Glutamatergic neuron (in vitro differentiated cells): ENCODE data around the gene PAPOLB. TPM values are rescaled to one million over a fixed set of nuclear protein-coding genes. Genes with fewer than 3 reads are reported as not detected.

ENCODE experiments used
- DNase-seq: peaks from one replicate; pipeline ENCODE4 v3.0.0; 2022
- H3K27ac Mint-ChIP-seq: one replicate; pipeline ENCODE4 v1.8.0; 2020; ENCODE audit warnings: mild to moderate bottlenecking, mixed read lengths, inconsistent platforms; ENCODE audit not compliant: unreplicated experiment
- H3K27me3 Mint-ChIP-seq: one replicate; pipeline ENCODE4 v1.8.0; 2020; ENCODE audit warnings: mild to moderate bottlenecking, moderate library complexity, mixed read lengths, inconsistent platforms; ENCODE audit not compliant: unreplicated experiment
- H3K36me3 Mint-ChIP-seq: one replicate; pipeline ENCODE4 v1.8.0; 2020; ENCODE audit warnings: mild to moderate bottlenecking, mixed read lengths, inconsistent platforms; ENCODE audit not compliant: unreplicated experiment
- H3K4me1 Mint-ChIP-seq: one replicate; pipeline ENCODE4 v1.8.0; 2020; ENCODE audit warnings: mild to moderate bottlenecking, low read depth, mixed read lengths, inconsistent platforms; ENCODE audit not compliant: unreplicated experiment
- H3K4me3 Mint-ChIP-seq: one replicate; pipeline ENCODE4 v1.8.0; 2020; ENCODE audit warnings: mild to moderate bottlenecking, mixed read lengths, inconsistent platforms; ENCODE audit not compliant: unreplicated experiment
- H3K9me3 Mint-ChIP-seq: one replicate; pipeline ENCODE4 v1.8.0; 2020; ENCODE audit warnings: mild to moderate bottlenecking, moderate library complexity, mixed read lengths, inconsistent platforms; ENCODE audit not compliant: unreplicated experiment
- long read RNA-seq: library from polyadenylated mRNA; unstranded; transcript quantifications from one replicate; pipeline ENCODE4 v2.0.0, GENCODE V29; 2020; ENCODE audit not compliant: unreplicated experiment
- total RNA-seq: library from RNA; stranded (reverse); fragmentation: NEBNext Ultra II Directional; extraction: Animal tissue kit (Norgen Biotek cat#: 25700); gene quantifications from one replicate; pipeline ENCODE4 v1.2.1, GENCODE V29; 2021; ENCODE audit not compliant: unreplicated experiment
- TF ChIP-seq, protein P1 (sequence below): fragments of 200-600 bp; sonication (generic); IDR thresholded peaks from one replicate; pipeline ENCODE4 v1.5.0; 2021; ENCODE audit not compliant: partially characterized antibody, unreplicated experiment

The PAPOLB gene
- 1.2 TPM for total RNA-seq
- long read RNA-seq: 0 reads

DNA sequence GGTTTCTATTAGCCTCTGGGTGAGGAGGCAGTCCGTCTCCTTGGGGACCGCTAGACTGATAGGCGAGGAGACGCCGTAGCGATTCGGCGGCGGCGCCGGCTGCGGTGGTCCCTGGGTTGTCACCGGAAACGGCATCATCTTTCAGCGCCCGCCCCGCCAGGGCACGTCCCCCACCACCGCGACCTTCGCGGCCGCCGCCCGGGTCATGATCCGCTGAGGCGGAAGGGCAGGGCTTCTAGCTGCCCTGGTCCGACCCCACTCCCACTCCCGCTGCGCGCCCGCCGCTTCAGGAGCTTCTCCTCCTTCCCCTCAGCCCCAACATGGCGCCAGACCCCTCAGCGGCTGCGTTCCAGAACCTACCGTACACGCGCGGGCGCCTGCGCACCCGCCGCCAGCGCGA lies at the start of gene PAPOLB:
Gene PAPOLB (minus strand): TSS at position 358 of the 400 bp plus-strand sequence. CDS start 220 bp downstream, at position 138.
- Mint-ChIP-seq H3K36me3 (peaks cover 29% of the 10 kb centered on the region), H3K4me3 (peak within 1 kb of the TSS; percentile 63), H3K4me1 (peaks cover 15% of the 10 kb centered on the region), H3K27ac (no peak within 1 kb of the TSS), H3K9me3 (peaks cover 7% of the 10 kb centered on the region), H3K27me3 (peaks cover 2% of the 10 kb centered on the region)
- DNase-seq: no peak
- TF ChIP-seq, protein P1, sequence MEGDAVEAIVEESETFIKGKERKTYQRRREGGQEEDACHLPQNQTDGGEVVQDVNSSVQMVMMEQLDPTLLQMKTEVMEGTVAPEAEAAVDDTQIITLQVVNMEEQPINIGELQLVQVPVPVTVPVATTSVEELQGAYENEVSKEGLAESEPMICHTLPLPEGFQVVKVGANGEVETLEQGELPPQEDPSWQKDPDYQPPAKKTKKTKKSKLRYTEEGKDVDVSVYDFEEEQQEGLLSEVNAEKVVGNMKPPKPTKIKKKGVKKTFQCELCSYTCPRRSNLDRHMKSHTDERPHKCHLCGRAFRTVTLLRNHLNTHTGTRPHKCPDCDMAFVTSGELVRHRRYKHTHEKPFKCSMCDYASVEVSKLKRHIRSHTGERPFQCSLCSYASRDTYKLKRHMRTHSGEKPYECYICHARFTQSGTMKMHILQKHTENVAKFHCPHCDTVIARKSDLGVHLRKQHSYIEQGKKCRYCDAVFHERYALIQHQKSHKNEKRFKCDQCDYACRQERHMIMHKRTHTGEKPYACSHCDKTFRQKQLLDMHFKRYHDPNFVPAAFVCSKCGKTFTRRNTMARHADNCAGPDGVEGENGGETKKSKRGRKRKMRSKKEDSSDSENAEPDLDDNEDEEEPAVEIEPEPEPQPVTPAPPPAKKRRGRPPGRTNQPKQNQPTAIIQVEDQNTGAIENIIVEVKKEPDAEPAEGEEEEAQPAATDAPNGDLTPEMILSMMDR: no peak

DNA sequence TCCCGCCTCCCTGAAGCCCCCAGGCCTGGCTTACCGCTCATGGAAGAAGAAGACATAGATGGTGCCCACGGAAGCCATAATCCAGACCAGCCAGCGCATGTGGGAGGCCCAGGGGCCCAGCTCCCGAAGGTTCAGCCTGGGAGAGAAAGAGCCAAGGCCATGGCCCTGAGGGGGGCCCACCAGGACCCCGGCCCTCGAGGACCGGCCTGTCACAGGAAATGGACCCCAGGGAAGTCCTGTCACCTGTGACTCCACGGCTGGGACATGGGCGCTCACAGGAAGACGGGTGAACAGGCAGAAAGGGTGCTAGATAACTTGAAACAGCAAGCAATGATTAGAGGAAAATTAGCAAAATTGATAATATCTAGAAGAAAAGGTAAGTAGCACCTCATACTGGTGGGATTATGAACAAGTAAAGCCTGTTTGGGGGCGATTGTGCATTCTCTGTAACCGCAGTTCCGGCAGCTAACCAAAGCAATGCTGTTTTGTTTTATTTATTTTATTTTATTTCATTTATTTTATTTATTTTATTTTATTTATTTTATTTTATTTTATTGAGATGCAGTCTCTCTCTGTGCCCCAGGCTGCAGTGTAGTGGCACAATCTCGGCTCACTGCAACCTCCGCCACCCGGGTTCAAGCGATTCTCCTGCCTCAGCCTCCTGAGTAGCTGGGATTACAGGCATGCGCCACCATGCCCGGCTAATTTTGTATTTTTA lies 49.4 kb upstream of the PAPOLB start:
- no peak overlapping the region for H3K27ac Mint-ChIP-seq
- no peak overlapping the region for H3K4me3 Mint-ChIP-seq

DNA sequence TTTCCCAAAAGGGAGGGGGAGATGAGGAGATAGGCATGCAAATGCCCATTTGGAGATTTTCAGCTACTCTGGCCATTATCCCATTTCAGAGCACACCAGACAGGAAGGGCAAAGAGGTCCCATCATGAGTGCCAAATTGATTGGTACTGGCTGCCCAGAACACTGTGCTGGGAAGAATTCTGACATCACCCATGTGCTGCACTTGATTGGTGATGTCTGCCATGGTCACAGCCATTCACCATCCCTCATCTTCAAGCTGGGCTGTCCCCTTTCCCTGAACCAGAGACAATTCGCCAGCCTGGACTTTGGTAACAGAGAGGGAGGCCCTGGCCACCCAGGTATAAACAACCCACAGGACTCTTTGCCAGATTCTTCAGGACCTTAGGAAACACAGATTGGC lies 44.9 kb upstream of the PAPOLB start:
- no peak for DNase-seq
- no peak overlapping the region for H3K27ac Mint-ChIP-seq
- H3K27me3 Mint-ChIP-seq: no peaks in the 10 kb centered on the region
- H3K36me3 Mint-ChIP-seq: no peaks in the 10 kb centered on the region
- no peaks in the 10 kb centered on the region for H3K9me3 Mint-ChIP-seq
- H3K4me3 Mint-ChIP-seq: no peak overlapping the region
- TF ChIP-seq, protein P1: no peak
- H3K4me1 Mint-ChIP-seq: no peaks in the 10 kb centered on the region

More for the DNA sequence above, 49.4 kb upstream of the PAPOLB start:
- H3K9me3 Mint-ChIP-seq: no peaks in the 10 kb centered on the region
- no peak for DNase-seq
- peaks cover 2% of the 10 kb centered on the region for H3K27me3 Mint-ChIP-seq
- no peaks in the 10 kb centered on the region for H3K36me3 Mint-ChIP-seq
- H3K4me1 Mint-ChIP-seq: no peaks in the 10 kb centered on the region
- TF ChIP-seq, protein P1: no peak

DNA sequence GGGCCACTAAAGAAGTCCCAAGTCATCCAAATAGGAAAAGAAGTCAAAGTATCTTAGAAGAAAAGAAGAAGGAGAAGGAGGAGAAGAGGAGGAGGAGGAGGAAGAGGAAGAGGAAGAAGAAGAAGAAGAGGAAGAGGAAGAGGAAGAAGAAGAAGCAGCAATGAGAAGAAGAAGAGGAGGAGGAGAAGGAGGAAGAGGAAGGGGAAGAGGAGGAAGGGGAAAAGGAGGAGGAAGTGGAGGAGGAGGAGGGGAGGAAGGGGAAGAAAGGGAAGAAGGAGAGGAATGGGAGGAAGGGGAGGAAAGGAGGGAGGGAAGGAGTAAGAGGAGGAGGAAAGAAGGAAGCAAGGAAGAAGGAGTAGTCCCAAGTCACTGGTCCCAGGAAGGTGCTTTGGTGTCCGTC lies 43.3 kb upstream of the PAPOLB start:
- Mint-ChIP-seq H3K36me3 (no peaks in the 10 kb centered on the region), H3K27ac (no peak overlapping the region), H3K27me3 (peaks cover 3% of the 10 kb centered on the region), H3K4me3 (no peak overlapping the region), H3K9me3 (peaks cover under 1% of the 10 kb centered on the region), H3K4me1 (no peaks in the 10 kb centered on the region)
- no peak for DNase-seq
- TF ChIP-seq, protein P1: no peak

DNA sequence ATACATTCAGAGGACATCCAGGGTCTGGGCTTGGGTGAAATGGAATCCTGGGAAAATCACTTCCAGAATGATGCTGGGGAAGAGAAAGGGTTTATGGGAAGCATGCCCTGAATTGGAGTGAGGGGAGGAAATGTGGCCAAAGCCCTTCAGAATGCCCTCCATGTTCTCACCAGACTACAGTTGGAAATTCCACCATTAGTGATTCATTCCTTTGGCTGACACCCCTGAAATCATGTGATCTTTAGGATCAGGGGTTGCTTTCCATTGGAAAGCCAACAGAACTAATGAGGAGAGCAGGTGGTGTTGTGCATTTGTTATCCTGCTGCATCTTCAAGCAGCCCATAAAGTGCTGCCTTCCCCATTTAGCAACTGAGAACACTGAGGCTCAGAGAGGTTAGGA lies 42.5 kb upstream of the PAPOLB start:
- Mint-ChIP-seq H3K27me3 (peaks cover 3% of the 10 kb centered on the region), H3K27ac (no peak overlapping the region), H3K4me1 (no peaks in the 10 kb centered on the region), H3K36me3 (no peaks in the 10 kb centered on the region), H3K4me3 (no peak overlapping the region), H3K9me3 (peaks cover 2% of the 10 kb centered on the region)
- DNase-seq: no peak
- TF ChIP-seq, protein P1: no peak
